ACC112 (cell line): ENCODE data around the gene FAM170B.

Experiments
- H2AFZ ChIP-seq: fragments of 200-600 bp; sonication (generic); one replicate; pipeline ENCODE4 v1.6.0; 2017; ENCODE audit warnings: antibody characterized with exemption, low read length; ENCODE audit not compliant: unreplicated experiment
- H3K27ac ChIP-seq: fragments of 200-600 bp; sonication (generic); 2 replicates; pipeline ENCODE4 v1.5.1; 2014; ENCODE audit warnings: low read depth, mild to moderate bottlenecking, antibody characterized with exemption, low read length, moderate library complexity
- H3K27me3 ChIP-seq: fragments of 200-600 bp; sonication (generic); 2 replicates; pipeline ENCODE4 v1.6.1; 2014; ENCODE audit warnings: mild to moderate bottlenecking, antibody characterized with exemption, low read length, moderate library complexity, mixed read lengths; ENCODE audit not compliant: insufficient read depth
- H3K36me3 ChIP-seq: fragments of 200-600 bp; sonication (generic); 2 replicates; pipeline ENCODE4 v1.6.1; 2016; ENCODE audit warnings: mild to moderate bottlenecking, antibody characterized with exemption, low read length, moderate library complexity, mixed read lengths; ENCODE audit not compliant: insufficient read depth
- H3K4me1 ChIP-seq: fragments of 200-600 bp; sonication (generic); one replicate; pipeline ENCODE4 v1.6.1; 2016; ENCODE audit warnings: low read length, mixed read lengths; ENCODE audit not compliant: insufficient read depth, unreplicated experiment, control insufficient read depth
- H3K4me3 ChIP-seq: fragments of 200-600 bp; sonication (generic); 2 replicates; pipeline ENCODE4 v1.5.1; 2014; ENCODE audit warnings: mild to moderate bottlenecking, low read depth, low read length
- H3K79me2 ChIP-seq: fragments of 200-600 bp; sonication (generic); one replicate; pipeline ENCODE4 v1.6.0; 2016; ENCODE audit warnings: low read length; ENCODE audit not compliant: control insufficient read depth, unreplicated experiment, insufficient read depth

The FAM170B gene

GRCh38 chr10:49133706-49134248, at the start of gene FAM170B:
Gene FAM170B, minus strand, starts transcription at chr10:49134021. Its CDS starts 103 bp downstream, at chr10:49133918.
- H3K27ac ChIP-seq, result no peak within 1 kb of the TSS
- no peak within 1 kb of the TSS for H3K4me3 ChIP-seq
- H2AFZ ChIP-seq, result no peak within 1 kb of the TSS
- H3K27me3 ChIP-seq, result peaks cover 48% of the 10 kb centered on the region
- H3K36me3 ChIP-seq, result no peaks in the 10 kb centered on the region
- no peaks in the 10 kb centered on the region for H3K79me2 ChIP-seq
- H3K4me1 ChIP-seq, result peaks cover 5% of the 10 kb centered on the region

DNA sequence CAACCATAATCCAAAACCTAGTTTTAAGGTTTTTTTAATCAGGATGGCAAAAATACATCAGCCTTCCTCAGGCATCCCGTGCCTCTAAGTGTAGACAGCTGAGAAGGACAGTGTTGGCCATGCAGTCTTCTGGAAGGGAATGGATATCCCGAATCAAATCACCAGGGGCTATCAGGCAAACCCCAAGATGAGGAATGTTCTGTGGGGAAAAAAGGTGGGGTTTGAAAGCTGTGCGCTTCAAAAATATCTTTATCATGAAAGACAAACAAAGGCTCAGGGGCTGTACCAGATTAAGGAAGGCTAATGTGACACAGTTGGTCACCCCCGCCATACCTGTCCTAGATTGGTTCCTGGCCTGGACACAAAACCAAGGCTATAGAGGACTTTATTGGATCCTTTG, 49.0 kb upstream of the FAM170B start:
- H3K4me3 ChIP-seq, result no peak overlapping the region
- no peaks in the 10 kb centered on the region for H3K79me2 ChIP-seq
- no peak overlapping the region for H2AFZ ChIP-seq
- H3K36me3 ChIP-seq, result no peaks in the 10 kb centered on the region
- H3K27ac ChIP-seq, result no peak overlapping the region
- H3K4me1 ChIP-seq, result peaks cover 3% of the 10 kb centered on the region
- H3K27me3 ChIP-seq, result peaks cover 21% of the 10 kb centered on the region

DNA sequence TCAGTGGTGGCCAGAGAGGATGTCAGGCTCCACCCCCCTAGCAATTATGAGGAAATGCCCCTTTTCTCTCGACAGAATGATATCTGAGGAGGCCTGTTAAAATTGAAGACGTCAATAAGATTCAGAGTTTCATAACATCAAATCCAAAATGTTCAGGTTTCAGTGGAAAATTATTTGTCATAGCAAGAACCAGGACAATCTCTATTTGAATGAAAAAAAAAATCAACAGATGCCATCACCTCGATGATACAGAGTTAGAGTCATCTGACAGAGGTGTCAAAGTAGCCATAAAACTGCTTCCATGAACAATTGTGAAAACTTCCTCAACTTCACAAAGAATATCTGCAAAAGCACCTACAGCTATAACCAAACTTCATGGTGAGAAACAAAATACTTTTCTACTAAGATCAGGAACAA, 46.6 kb upstream of the FAM170B start:
- Histone ChIP-seq H3K4me3 (no peak overlapping the region), H3K4me1 (peaks cover 15% of the 10 kb centered on the region), H3K27me3 (0 out of 2 replicates have a peak, but pooled peaks cover 3% of the 10 kb centered on the region), H3K36me3 (no peaks in the 10 kb centered on the region), H2AFZ (no peak overlapping the region), H3K27ac (no peak overlapping the region), H3K79me2 (no peaks in the 10 kb centered on the region)

GRCh38 chr10:49179699-49180443, 46.0 kb upstream of the FAM170B start:
- Histone ChIP-seq H3K4me3 (no peak overlapping the region), H3K79me2 (no peaks in the 10 kb centered on the region), H2AFZ (no peak overlapping the region), H3K27ac (no peak overlapping the region), H3K27me3 (0 out of 2 replicates have a peak, but pooled peaks cover 3% of the 10 kb centered on the region), H3K4me1 (peaks cover 15% of the 10 kb centered on the region), H3K36me3 (no peaks in the 10 kb centered on the region)

DNA sequence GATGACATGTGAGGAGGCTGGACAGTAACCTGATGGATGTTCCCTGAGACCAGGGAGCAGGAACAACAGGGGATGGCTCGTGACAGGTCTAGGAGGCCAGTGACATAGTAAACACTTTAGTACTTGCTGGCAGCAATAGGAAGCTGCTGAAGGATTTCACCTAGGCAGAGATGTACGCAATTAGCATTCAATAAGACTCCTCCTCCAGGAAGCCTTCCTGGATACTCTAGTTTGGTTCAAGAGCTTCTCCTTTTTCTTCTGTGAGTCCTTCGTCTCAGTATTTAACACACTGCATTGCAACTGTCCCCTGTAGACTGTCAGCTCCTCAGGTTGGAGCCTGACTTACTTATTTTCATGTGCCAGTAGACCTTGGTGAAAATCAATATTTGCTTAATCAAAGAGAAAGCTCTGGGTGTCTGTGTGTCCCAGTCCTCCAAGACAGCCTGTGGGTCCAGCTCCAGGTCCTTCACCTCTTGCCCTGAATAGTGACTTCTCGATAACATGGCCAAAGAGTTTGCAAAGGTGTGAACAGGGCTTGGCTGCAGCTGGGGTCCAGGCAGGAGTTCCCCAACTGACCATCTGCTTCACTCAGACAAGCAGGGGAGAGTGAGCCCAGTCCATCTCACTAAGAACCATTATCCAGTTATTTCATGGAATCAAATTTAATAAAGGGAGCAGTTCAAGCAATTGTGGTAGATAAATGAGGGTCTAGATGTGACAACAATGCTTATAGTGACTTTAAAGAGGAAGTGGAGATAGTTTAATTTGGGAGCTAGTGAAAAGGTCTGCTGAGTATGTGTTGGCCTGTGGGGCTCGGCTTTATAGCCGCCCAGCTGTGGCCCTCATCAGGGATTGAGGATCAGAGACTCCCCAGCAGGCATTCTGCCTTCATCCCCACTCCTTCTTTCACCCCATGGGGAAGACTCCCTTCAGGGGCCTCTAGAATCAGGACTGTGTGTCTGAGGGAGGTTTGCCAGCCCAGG, 45.0 kb upstream of the FAM170B start:
- no peaks in the 10 kb centered on the region for H3K79me2 ChIP-seq
- no peaks in the 10 kb centered on the region for H3K27me3 ChIP-seq
- H3K4me1 ChIP-seq, result peaks cover 15% of the 10 kb centered on the region
- no peak overlapping the region for H2AFZ ChIP-seq
- H3K36me3 ChIP-seq, result no peaks in the 10 kb centered on the region
- no peak overlapping the region for H3K4me3 ChIP-seq
- no peak overlapping the region for H3K27ac ChIP-seq

- peaks cover 15% of the 10 kb centered on the region for H3K4me1 ChIP-seq
- H2AFZ ChIP-seq, result peak overlapping the region; percentile 19
- H3K79me2 ChIP-seq, result no peaks in the 10 kb centered on the region
- no peaks in the 10 kb centered on the region for H3K27me3 ChIP-seq
- H3K36me3 ChIP-seq, result no peaks in the 10 kb centered on the region
- H3K27ac ChIP-seq, result peak overlapping the region; percentile 73
- no peak overlapping the region for H3K4me3 ChIP-seq
These were observed 43.9 kb upstream of the FAM170B start for GRCh38 chr10:49177391-49178355.

DNA sequence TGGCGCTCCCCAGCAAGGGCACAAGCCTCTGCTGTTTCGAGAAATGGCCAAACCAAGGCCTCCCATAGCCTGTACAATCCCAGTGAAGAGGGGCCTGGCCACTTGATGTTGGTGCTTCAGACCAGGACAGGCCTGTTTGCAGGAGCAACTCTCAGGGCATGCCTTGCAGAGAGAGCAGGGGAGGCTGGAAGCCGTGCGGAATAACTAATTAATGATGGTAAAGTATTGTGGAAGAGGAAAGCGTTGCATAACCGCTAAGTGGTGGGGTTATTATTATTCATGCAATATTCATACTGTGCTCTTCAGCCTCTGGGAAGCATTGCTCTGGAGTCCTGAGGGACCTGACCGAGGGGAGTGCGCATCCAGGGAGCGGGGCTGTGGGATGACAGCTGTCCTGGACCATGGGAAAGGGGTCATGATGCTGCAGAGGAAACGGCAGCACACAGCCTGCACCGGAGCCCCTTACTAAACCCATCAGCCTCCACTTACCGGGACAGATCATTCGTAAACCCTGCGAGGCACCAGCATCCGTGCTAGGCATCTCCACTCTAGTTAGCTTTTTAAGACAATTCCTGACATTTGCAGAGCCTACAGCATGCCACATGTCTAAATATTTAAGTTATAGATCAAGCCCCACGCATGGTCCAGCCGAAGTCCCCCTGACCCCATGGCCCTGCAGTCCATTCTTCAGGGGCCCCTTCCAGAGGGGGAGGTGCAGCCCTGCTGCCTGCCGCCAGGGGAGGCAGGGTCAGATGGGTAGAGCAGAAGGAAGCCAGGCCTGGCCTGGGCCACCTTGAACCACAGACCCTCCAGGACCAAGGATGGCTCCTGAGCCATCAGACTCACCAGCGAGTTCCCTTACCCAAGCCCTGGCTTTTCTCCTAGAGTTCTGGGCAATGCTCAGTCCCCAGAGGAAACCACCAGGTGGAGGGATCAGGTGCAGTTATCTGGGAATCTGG, 42.8 kb upstream of the FAM170B start:
- Histone ChIP-seq H3K27me3 (peaks cover 3% of the 10 kb centered on the region; the same call in 1 of the 2 replicates), H3K4me3 (no peak overlapping the region), H2AFZ (peak overlapping the region; percentile 19), H3K79me2 (no peaks in the 10 kb centered on the region), H3K36me3 (no peaks in the 10 kb centered on the region), H3K27ac (peak overlapping the region; percentile 73), H3K4me1 (peaks cover 15% of the 10 kb centered on the region)

DNA sequence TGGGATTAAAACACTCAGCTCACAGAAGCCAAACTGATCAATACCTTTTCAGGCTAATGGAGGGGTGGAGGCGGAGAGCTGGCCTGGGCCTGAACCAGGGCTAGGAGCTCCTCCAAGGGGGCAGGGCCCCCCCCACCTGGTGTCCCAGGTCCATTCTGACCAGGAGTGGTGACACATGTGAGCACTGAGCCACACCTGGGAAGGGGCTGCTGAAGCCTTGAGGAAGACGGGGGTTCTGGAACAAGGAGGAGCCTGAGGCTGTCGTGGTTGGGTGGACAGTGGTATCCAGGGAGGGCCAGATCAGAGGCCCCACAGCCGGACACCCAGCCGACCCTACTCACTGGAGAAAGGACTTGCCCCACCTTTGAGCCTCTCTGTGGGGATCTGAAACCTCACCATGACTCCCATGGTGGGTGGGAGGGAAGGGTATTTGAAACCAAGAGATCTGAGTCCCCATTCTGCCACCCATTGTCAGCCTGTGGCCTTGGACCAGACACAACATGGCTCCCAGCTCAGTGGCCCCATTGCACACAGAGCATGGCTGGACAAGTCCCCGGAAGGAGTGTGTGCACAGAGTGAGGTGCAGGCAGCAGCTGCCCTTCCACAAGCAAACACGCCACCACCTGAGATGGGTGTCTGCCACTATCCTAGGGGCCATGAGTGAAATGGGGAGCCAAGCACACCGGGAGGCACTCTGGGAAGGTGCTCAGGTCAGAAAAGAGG, 41.9 kb upstream of the FAM170B start:
- H3K4me3 ChIP-seq, result no peak overlapping the region
- H3K4me1 ChIP-seq, result peaks cover 15% of the 10 kb centered on the region
- peaks cover 4% of the 10 kb centered on the region; the same call in 1 of the 2 replicates for H3K27me3 ChIP-seq
- no peaks in the 10 kb centered on the region for H3K79me2 ChIP-seq
- no peaks in the 10 kb centered on the region for H3K36me3 ChIP-seq
- H2AFZ ChIP-seq, result no peak overlapping the region
- H3K27ac ChIP-seq, result no peak overlapping the region
